Pulmonary artery endothelial cell (primary cell): ENCODE results near the gene SUPT5H. TPM values are rescaled to one million over a fixed set of nuclear protein-coding genes. Genes with fewer than 3 reads are reported as not detected.

Experiments
- DNase-seq: peaks from one replicate; pipeline ENCODE4 v3.0.0-alpha.2; 2011; ENCODE audit warnings: low read depth, low spot score
- total RNA-seq: library from RNA; depleted of rRNA; stranded (reverse); fragments of >200 nt; gene quantifications from 2 replicates; pipeline ENCODE4 v1.2.3, GENCODE V29; 2014

Gene SUPT5H
- total RNA-seq, 1 donor from 2014 or later = 52.4 TPM

DNA sequence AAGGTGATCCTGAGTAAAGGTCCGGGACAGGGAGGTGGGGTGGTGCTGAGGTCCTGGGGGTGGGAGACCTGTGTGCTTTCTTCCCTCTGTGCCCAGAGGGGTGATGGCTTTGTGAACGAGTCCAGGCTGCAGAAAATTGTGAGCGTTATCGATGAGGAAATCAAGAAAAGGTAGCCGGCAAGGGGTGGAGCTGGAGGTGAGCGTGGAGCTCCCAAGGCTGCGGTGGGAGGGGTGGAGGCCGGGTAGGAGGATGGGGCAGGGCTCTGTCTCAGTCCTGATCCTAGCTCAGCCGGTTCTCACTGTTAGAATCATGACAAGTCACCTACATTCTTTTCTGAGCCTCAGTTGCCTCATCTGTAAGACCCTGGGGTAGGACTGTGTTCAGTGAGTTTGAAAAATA, 73.6 kb downstream of the SUPT5H start:
- no peak for DNase-seq

DNA sequence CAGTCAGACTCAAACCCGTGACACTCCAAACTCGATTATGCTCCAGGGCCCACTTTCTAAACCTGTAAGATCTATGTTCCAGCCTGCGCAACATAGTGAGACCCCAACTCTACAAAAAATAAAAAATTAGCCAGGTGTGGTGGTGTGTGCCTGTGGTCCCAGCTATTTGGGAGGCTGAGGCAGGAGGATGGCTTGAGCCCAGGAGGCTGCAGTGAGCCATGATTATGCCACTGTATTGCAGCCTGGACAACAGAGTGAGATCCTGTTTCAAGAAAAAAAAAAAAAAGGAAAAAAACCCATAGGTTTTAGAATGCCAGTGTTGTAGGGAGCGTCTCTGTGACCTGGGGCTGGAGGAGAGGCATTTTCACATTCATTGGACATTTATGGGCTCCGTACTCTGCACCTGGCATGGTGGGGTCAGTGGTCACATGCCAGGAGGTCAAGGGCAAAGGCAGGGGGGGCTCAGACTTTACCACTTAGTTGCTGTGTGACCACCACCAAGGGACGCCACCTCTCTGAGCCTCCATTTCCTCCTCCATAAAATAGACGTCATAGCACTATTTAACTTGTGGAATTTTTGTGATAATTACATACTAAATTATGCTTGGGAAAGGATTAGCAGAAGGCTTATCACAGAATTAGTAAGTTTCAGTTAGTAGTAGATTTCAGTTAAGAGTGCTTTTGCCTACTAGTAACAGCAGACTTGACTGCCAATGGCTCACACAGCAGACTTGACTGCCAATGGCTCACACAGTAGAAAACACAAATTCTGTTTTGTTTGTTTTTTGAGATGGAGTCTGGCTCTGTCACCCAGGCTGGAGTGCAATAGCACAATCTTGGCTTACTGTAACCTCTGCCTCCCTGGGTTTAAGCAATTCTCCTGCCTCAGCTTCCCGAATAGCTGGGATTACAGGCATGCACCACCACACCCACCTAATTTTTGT, 75.4 kb downstream of the SUPT5H start:
- no peak for DNase-seq

DNA sequence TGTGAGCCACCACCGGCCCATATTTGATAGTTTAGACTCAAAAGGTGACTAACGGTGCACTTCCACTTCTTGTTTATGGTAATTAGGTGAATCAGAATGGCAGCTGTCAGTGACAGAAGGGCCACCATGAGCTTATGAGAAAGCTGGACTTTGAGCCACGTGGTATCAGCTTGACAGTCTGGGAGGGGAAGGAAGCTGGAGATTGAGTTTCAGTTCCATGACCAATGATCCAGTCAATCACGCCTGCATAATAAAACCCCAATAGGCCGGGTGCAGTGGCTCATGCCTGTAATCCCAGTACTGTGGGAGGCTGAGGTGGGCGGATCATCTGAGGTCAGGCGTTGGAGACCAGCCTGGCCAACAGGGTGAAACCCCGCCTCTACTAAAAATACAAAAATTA, 79.1 kb downstream of the SUPT5H start:
- no peak for DNase-seq

DNA sequence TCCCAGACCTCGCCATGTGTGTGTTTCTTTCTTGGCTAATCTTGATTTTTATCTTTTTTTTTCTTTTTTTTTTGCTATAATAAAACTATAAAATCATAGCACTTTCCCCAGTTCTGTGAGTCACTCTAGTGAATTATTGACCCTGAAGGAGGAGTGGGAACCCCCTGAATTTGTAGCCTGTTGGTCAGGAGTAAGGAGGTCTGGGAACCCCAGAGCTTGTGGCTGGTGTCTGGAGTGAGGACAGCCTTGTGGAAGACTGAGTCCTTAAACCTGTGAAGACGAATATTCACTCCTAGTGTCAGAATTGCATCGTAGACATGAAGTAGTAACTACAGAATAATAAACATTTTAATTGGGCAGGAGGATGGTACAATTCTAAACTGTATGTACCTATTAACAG, 79.8 kb downstream of the SUPT5H start:
- no peak for DNase-seq

Other genes starting within 250 kb of the SUPT5H start
- gene NCCRP1, start 248.6 kb upstream of the SUPT5H start, total RNA-seq = not detected in 2 replicates
- gene SYCN, start 241.3 kb upstream of the SUPT5H start, total RNA-seq = not detected in 2 replicates
- not detected in 2 replicates for gene IFNL3, start 200.6 kb upstream of the SUPT5H start, total RNA-seq
- gene IFNL4, start 196.7 kb upstream of the SUPT5H start, total RNA-seq = not detected in 2 replicates
- gene IFNL2, start 177.2 kb upstream of the SUPT5H start, total RNA-seq = not detected in 2 replicates
- not detected in 2 replicates for gene IFNL1, start 149.2 kb upstream of the SUPT5H start, total RNA-seq
- 0.04 and 0.07 TPM in 2 replicates for gene LRFN1, start 124.7 kb upstream of the SUPT5H start, total RNA-seq
- gene GMFG, start 109.5 kb upstream of the SUPT5H start, total RNA-seq = 6.9 and 19.4 TPM in 2 replicates
- gene SAMD4B, start 103.2 kb upstream of the SUPT5H start, total RNA-seq = 26.4 and 36.7 TPM in 2 replicates
- 42.3 and 55.5 TPM in 2 replicates for gene PAF1, start 54.5 kb upstream of the SUPT5H start, total RNA-seq
- gene MED29, start 54.2 kb upstream of the SUPT5H start, total RNA-seq = 14.2 and 20.1 TPM in 2 replicates
- 0.59 and 1.1 TPM in 2 replicates for gene ZFP36, start 38.7 kb upstream of the SUPT5H start, total RNA-seq
- gene PLEKHG2, start 32.9 kb upstream of the SUPT5H start, total RNA-seq = 10.7 and 13.2 TPM in 2 replicates
- gene RPS16, start 9.6 kb upstream of the SUPT5H start, total RNA-seq = 195 and 372 TPM in 2 replicates
- 91.6 and 93.8 TPM in 2 replicates for gene TIMM50, start 35.3 kb downstream of the SUPT5H start, total RNA-seq
- gene DLL3, start 53.4 kb downstream of the SUPT5H start, total RNA-seq = 0.25 and 0.53 TPM in 2 replicates
- not detected in 2 replicates for gene SELENOV, start 69.6 kb downstream of the SUPT5H start, total RNA-seq
- gene EID2B, start 87.3 kb downstream of the SUPT5H start, total RNA-seq = 3.1 and 4.7 TPM in 2 replicates
- 19.2 and 19.6 TPM in 2 replicates for gene EID2, start 94.6 kb downstream of the SUPT5H start, total RNA-seq
- gene LGALS13, start 156.9 kb downstream of the SUPT5H start, total RNA-seq = not detected in 2 replicates
- not detected in 2 replicates for gene LGALS16, start 210.3 kb downstream of the SUPT5H start, total RNA-seq